Neural crest cell (in vitro differentiated cells): Measurements from ENCODE around the gene RUSC1. TPM values are rescaled to one million over a fixed set of nuclear protein-coding genes. Genes with fewer than 3 reads are reported as not detected.

Source experiments
- DNase-seq: peaks from one replicate; pipeline ENCODE4 v3.0.0; 2021; ENCODE audit warnings: low read depth, mixed read lengths, low spot score
- H3K27ac Mint-ChIP-seq: one replicate; pipeline ENCODE4 v1.8.0; 2021; ENCODE audit warnings: mild to moderate bottlenecking, mixed read lengths; ENCODE audit not compliant: unreplicated experiment
- H3K27me3 Mint-ChIP-seq: 2 replicates; pipeline ENCODE4 v1.8.0; 2021; ENCODE audit warnings: low read depth, mild to moderate bottlenecking, mixed read lengths
- H3K36me3 Mint-ChIP-seq: 2 replicates; pipeline ENCODE4 v1.8.0; 2021; ENCODE audit warnings: low read depth, mild to moderate bottlenecking, mixed read lengths
- H3K4me1 Mint-ChIP-seq: 2 replicates; pipeline ENCODE4 v1.8.0; 2021; ENCODE audit warnings: mixed read lengths
- H3K4me3 Mint-ChIP-seq: one replicate; pipeline ENCODE4 v1.8.0; 2021; ENCODE audit warnings: mild to moderate bottlenecking, mixed read lengths
- H3K9me3 Mint-ChIP-seq: 2 replicates; pipeline ENCODE4 v1.8.0; 2021; ENCODE audit warnings: mixed read lengths
- CTCF ChIP-seq: fragments of 200-600 bp; sonication (generic); conservative IDR thresholded peaks from 2 replicates; pipeline ENCODE4 v1.5.0; 2021; ENCODE audit warnings: antibody characterized with exemption, mild to moderate bottlenecking
- total RNA-seq: library from RNA; stranded (reverse); gene quantifications from 2 replicates; pipeline ENCODE4 v1.2.1, GENCODE V29; 2021

RUSC1 gene
- total RNA-seq, 1 donor from 2014 or later: 56.6 TPM

GRCh38 chr1:155277070-155277901 is 43.4 kb upstream of the RUSC1 start, which contains the start of gene HCN3:
HCN3 (plus strand) TSS chr1:155277463; CDS start chr1:155277591, 128 bp downstream.
- Mint-ChIP-seq H3K4me1 (peaks cover 44% of the 10 kb centered on the region), H3K36me3 (peaks cover 6% of the 10 kb centered on the region), H3K27ac (no peak within 1 kb of the TSS), H3K4me3 (peak within 1 kb of the TSS; percentile 90), H3K27me3 (no peaks in the 10 kb centered on the region), H3K9me3 (no peaks in the 10 kb centered on the region)
- peak; percentile 74 for TF ChIP-seq CTCF
- peak; percentile 100 for DNase-seq

GRCh38 chr1:155277902-155278688 is 42.6 kb upstream of the RUSC1 start:
- no peaks in the 10 kb centered on the region for H3K9me3 Mint-ChIP-seq
- peaks cover 4% of the 10 kb centered on the region for H3K36me3 Mint-ChIP-seq
- TF ChIP-seq CTCF: peak; percentile 57
- peak; percentile 58 for DNase-seq
- H3K27me3 Mint-ChIP-seq: no peaks in the 10 kb centered on the region
- H3K4me1 Mint-ChIP-seq: peaks cover 37% of the 10 kb centered on the region
- H3K4me3 Mint-ChIP-seq: peak overlapping the region; percentile 90
- no peak overlapping the region for H3K27ac Mint-ChIP-seq

GRCh38 chr1:155278689-155279160 is 42.0 kb upstream of the RUSC1 start:
- H3K36me3 Mint-ChIP-seq: peaks cover 4% of the 10 kb centered on the region
- H3K4me1 Mint-ChIP-seq: peaks cover 32% of the 10 kb centered on the region
- H3K9me3 Mint-ChIP-seq: no peaks in the 10 kb centered on the region
- peak overlapping the region; percentile 90 for H3K4me3 Mint-ChIP-seq
- DNase-seq: no peak
- no peak overlapping the region for H3K27ac Mint-ChIP-seq
- H3K27me3 Mint-ChIP-seq: no peaks in the 10 kb centered on the region
- TF ChIP-seq CTCF: peak; percentile 5

GRCh38 chr1:155279268-155279667 is 41.4 kb upstream of the RUSC1 start:
- Mint-ChIP-seq H3K9me3 (no peaks in the 10 kb centered on the region), H3K27me3 (no peaks in the 10 kb centered on the region), H3K4me3 (peak overlapping the region; percentile 90), H3K36me3 (peaks cover 4% of the 10 kb centered on the region), H3K27ac (no peak overlapping the region), H3K4me1 (peaks cover 30% of the 10 kb centered on the region)
- no peak for DNase-seq
- TF ChIP-seq CTCF: no peak

GRCh38 chr1:155282488-155283091 is 38.1 kb upstream of the RUSC1 start:
- Mint-ChIP-seq H3K27me3 (no peaks in the 10 kb centered on the region), H3K36me3 (peaks cover 4% of the 10 kb centered on the region), H3K27ac (no peak overlapping the region), H3K4me1 (peaks cover 16% of the 10 kb centered on the region), H3K4me3 (no peak overlapping the region), H3K9me3 (no peaks in the 10 kb centered on the region)
- TF ChIP-seq CTCF: no peak
- no peak for DNase-seq
